GM19463 (cell line): ENCODE measurements around the gene RPTOR.
"Not testable (repeated sequence)": the region's sequence is repeated elsewhere in the genome, so short reads cannot be mapped to it uniquely, and the experiment has no call there.

ENCODE experiments used
- ATAC-seq: cut with Tn5 transposase; IDR thresholded peaks from one replicate; pipeline ENCODE4 v1.9.1; 2021; ENCODE audit warnings: mild to moderate bottlenecking, moderate library complexity; ENCODE audit not compliant: unreplicated experiment

RPTOR gene

DNA sequence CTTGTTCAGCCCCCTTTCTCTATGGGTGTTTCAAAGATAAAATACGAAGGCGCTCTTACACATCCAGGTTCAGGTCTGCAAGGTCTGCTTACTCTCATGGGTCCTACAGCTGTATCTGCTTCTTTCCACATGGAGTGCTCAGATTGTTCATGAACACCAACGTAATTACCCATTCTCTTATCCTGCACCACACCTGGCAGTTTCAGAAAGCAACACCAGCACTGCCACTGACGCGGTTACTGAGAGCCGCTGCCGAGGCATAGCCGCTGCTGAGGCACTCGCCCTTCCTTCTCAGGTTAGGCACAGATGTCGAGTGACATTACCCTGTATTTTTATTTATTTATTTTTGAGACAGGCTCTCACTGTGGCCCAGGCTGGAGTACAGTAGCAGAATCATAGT, 147.1 kb downstream of the RPTOR start:
- no peak for ATAC-seq

DNA sequence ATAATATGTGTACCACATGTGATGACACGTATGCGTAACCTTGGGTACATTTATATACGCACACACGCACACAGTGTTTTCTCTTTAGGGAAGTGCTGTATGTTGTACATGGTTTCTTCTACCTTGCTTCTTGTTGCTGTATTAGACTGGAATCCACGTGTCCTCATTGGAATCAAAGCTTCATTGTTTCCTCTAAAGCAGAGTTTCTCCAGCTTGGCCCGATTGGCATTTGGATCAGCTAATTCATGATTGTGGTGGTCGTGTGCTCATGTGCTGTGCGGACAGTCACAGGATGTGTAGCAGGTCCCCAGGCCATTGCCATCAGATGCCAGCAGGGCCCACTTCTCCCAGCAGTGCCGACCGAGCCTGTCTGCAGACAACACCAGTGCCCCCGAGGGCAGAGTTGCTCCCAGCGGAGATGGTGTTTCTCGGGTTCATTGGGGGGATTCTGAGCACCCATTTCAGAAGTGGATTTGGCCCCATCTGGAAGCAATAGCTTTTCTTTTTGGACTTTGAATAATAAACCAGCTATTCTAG, 148.4 kb downstream of the RPTOR start:
- no peak for ATAC-seq

GRCh38 chr17:80693511-80693910, 148.9 kb downstream of the RPTOR start:
- ATAC-seq: no peak

- no peak for ATAC-seq
Observed at GRCh38 chr17:80694085-80694991, 149.7 kb downstream of the RPTOR start.

- no peak for ATAC-seq
Observed at GRCh38 chr17:80694992-80695912, 150.6 kb downstream of the RPTOR start.

DNA sequence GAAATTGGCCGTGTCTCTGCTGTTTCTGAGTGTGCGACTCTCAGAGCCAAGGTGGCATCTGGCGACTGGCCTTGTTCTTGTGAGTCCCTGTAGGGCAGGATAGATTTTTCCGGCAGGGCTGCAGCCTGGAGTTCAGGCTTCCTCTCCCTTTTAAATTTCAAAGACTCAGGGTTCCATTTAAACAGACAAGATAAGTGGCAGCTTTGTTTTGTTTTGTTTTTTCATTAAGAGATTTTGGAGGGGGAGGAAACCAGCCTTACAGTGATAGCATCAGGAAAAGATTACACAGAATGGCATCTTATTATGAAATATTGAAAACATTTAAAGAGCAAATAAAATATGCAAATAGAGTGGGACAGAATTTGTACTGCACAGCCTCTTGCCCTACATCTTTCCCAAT, 151.3 kb downstream of the RPTOR start:
- ATAC-seq: no peak

GRCh38 chr17:80696456-80696855, 151.8 kb downstream of the RPTOR start:
- no peak for ATAC-seq

DNA sequence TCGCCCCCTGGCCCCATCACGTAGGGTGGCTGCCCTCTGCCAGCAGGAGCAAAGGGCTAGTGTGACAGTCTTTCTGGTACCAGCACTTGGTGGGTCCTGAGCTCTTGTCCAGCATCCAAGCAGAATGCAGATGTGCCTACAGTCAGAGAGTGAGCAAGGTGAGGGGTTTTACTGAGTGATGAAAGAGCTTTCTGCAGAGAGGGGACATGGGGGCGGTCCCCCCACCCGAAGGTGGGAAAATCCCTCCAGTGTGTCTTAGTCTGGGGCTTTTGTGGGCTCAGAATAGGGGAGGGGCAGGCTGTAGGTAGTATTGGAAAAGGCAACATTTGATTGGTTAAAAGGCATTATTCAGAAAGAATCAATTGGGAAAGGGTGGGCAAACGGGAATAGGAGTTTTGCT, 152.3 kb downstream of the RPTOR start:
- ATAC-seq: no peak

DNA sequence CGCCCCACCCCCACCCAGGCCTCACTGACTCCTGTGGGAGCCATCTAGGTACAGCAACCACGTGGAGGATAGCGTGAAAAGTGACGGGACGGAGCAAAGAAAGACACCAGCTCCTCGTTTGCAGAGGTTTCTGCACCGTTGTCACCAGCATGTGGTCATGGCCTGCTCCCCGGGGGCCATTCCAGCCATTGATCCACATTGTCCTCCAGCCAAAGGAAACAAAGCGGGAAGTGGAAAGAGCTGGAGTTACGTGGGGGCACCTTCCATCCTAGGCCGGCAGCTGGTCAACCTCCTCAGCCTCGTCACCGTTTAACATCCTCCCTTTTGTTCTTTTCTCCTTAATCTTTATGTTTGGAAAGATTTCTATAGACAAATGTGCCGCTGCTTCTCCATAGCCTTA, 153.7 kb downstream of the RPTOR start:
- ATAC-seq: no peak

DNA sequence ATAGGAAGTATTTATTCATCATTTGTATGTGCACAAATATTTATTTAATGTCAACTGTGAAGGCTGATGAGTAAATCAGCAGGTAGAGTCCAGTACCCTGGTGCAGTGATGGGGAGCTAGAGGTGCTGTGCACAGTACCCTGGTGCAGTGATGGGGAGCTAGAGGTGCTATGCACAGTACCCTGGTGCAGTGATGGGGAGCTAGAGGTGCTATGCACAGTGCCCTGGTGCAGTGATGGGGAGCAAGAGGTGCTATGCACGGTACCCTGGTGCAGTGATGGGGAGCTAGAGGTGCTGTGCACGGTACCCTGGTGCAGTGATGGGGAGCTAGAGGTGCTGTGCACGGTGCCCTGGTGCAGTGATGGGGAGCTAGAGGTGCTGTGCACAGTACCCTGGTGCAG, 154.6 kb downstream of the RPTOR start:
- not testable (repeated sequence) for ATAC-seq

DNA sequence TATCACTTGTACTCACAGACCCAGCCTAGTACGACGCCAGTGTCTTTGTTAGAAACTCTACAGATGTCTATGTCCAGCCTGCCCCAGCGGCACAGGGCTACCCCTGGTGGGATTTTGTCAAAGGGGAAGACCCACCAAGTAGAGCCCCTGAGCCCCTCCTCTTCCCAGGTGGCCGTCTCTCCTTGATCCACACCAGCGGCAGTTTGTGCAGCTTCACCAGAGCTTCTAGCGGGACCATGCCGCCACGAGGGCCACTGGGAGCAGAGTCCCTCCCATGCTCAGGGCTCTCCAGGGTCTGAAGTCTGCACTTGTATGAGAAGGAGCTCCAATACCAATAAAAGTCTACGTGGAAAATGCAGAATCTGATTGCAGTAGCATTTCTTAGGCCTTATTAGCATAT, 157.1 kb downstream of the RPTOR start:
- no peak for ATAC-seq

- ATAC-seq: no peak
Observed at GRCh38 chr17:80702315-80703141, 157.9 kb downstream of the RPTOR start.

- ATAC-seq: no peak
Observed at GRCh38 chr17:80703142-80703478, 158.5 kb downstream of the RPTOR start.

- no peak for ATAC-seq
Observed at GRCh38 chr17:80704381-80704819, 159.8 kb downstream of the RPTOR start.

DNA sequence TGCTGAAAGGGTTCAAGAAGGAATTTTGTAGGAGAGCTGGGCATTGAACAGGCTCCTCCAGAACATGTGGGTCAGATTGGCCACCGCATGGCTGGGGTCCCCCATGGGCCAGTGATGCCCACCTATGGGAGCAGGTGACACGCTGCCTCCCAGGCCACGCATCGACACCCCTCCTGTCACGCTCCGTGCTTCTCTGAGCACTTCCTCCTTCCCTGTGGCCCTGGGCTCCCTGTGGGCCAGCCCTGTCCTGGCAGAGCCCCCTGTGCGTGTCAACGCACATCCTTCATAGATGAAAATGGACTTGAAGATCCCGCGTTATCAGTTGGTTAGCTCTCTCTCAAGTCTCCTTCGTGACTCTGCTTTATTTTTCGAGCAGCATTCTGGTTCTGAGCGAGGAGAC, 160.3 kb downstream of the RPTOR start:
- ATAC-seq: no peak

- no peak for ATAC-seq
Observed at GRCh38 chr17:80705988-80706387, 161.3 kb downstream of the RPTOR start.

GRCh38 chr17:80706463-80706867, 161.8 kb downstream of the RPTOR start:
- no peak for ATAC-seq

- ATAC-seq: no peak
Observed at GRCh38 chr17:80708480-80708879, 163.8 kb downstream of the RPTOR start.

- ATAC-seq: no peak
Observed at GRCh38 chr17:80709090-80709695, 164.6 kb downstream of the RPTOR start.

DNA sequence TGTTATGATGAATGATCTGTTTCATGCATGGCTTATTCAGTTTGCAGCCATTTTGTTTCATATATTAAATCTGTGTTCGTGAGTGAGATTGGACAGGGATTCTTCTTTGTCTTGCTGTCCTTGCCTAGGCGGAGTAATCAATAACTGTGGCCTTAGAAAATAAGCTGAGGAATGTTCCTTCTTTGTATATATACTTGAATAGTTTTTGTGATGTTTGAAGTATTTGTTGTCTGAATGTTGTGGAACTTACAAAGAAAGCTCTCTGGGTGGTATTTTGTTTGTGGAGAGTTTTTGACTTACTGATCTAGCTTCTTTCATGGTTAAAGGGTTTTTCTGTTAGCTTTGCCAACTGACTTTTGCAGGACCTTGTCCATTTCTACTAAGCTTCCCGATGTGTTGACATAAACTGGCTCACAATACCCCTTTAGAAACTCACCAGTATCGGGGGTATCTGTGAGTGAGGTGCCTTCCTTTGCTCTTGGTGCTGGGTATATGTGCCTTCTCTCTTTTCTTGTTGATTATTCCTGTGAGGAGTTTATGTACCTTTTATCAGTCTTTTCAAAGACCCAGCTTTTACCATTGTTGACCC, 166.2 kb downstream of the RPTOR start:
- ATAC-seq: no peak
